ENCODE measurements around the gene WBP2. TPM values are rescaled to one million over a fixed set of nuclear protein-coding genes. Genes with fewer than 3 reads are reported as not detected.

WBP2 gene
- total and polyA plus RNA-seq, 10 of the 15 experiments (the other 5 are each of a cell fraction or from before 2014, with no cell fraction given): 1.5 to 57.3 (median 27.5) TPM

GRCh38 chr17:75845933-75846691 lies 9.0 kb downstream of the WBP2 start:
- SMC1A ChIA-PET (ENCODE audit: uncharacterized antibody, unreplicated experiment): interaction anchor here (0.9 to 3.2 kb wide), 8 partner anchors 9 to 84 kb away, joined by 3 to 18 read pairs (median 5); partner anchors contain the start of genes TRIM65 and WBP2
- 0 out of 2 replicates have a peak overlapping the region, but pooled peaks have one; percentile 1 for H3K4me2 ChIP-seq (ENCODE audit: control insufficient read depth, insufficient read depth)

More at GRCh38 chr17:75845933-75846691, 9.0 kb downstream of the WBP2 start:
- WGBS (ENCODE audit: insufficient coverage, insufficient replicate concordance, low lambda C conversion rate, missing lambda C conversion rate): 85% methylated on average over 22 of the region's 22 CpGs
- ChIA-PET POLR2A (interaction anchor here (0.6 to 4.5 kb wide), 16 partner anchors 9 to 507 kb away, joined by 3 to 42 read pairs (median 4); partner anchors contain the start of genes RECQL5, TRIM65, UNK and WBP2), CTCF (interaction anchor here (0.6 to 8.7 kb wide), 17 partner anchors 9 to 93 kb away, joined by 3 to 117 read pairs (median 5); partner anchors contain the start of genes GALK1, TRIM47, TRIM65 and WBP2), RAD21 (ENCODE audit: unreplicated experiment) (interaction anchor here (1.1 to 3.6 kb wide), 12 partner anchors 9 to 82 kb away, joined by 3 to 21 read pairs (median 8); partner anchors contain the start of genes GALK1, TRIM47, TRIM65 and UNK)
- DNase-seq (ENCODE audit: low read depth, low spot score) (no peak), ATAC-seq (no peak), FAIRE-seq (no peak)
- TF ChIP-seq POLR2AphosphoS2 (IDR thresholded peaks at IDR 0.05; ENCODE audit: low read depth, low read length) (0 out of 2 replicates have a peak, but pooled peaks have one; percentile 17), PRDM15 (CRISPR knock-in tag; IDR thresholded peaks at IDR 0.05) (no peak)
- H3K36me3 ChIP-seq (ENCODE audit: control insufficient read depth in 2 of 2, insufficient read depth in 2 of 2, low read length in 1 of 2): peaks cover 0 to 7% of the 10 kb centered on the region in 2 experiments; a peak in 3 of 4 replicates
- 0 out of 2 replicates have a peak overlapping the region, but pooled peaks have one; percentile 98 for H3K9ac ChIP-seq (ENCODE audit: control insufficient read depth, insufficient read depth, low read length)
- peak overlapping the region; percentile 93; the same call in 1 of the 2 replicates for H3K27ac ChIP-seq (ENCODE audit: control insufficient read depth, insufficient read depth)
- BruUV-seq (replicated peaks): TSS peak; percentile 41
- no peak overlapping the region for H3K4me3 ChIP-seq
- no peaks in the 10 kb centered on the region for H3K27me3 ChIP-seq (replicated peaks in 1 of 2; ENCODE audit: control insufficient read depth in 2 of 2, insufficient read depth in 2 of 2, low read length in 1 of 2)
- intact Hi-C loops (cut with micrococcal nuclease; ENCODE audit: unreplicated experiment) (no loop called here), in situ Hi-C loops (cut with MboI) (no loop called here)
- no peaks in the 10 kb centered on the region for H3K9me3 ChIP-seq (replicated peaks; ENCODE audit: control insufficient read depth, insufficient read depth, low read length)
- H3K4me1 ChIP-seq (ENCODE audit: control insufficient read depth, insufficient read depth, low read length): peaks cover 14% of the 10 kb centered on the region
- H3K79me2 ChIP-seq (ENCODE audit: control insufficient read depth, insufficient read depth, low read length): peaks cover 18% of the 10 kb centered on the region
- no peaks in the 10 kb centered on the region for H4K20me1 ChIP-seq (ENCODE audit: control insufficient read depth, insufficient read depth)
- no peak overlapping the region for H2AFZ ChIP-seq (ENCODE audit: control insufficient read depth, low read depth, low read length)

Data from GM12878 (cell line).